AG04449 (cell line): ENCODE data around the gene EPHA10.

Source experiments
- CTCF ChIA-PET: fragments of 350-600 bp; formaldehyde crosslinking; extraction: SDS; loops from one replicate; lab custom pipeline; 2021; ENCODE audit warnings: antibody characterized with exemption; lab: Yijun Ruan, JAX
- POLR2A ChIA-PET: fragments of 400-600, 350-600 bp; formaldehyde crosslinking; extraction: SDS; loops from one replicate; lab custom pipeline; 2020; ENCODE audit warnings: antibody characterized with exemption, inconsistent platforms; lab: Yijun Ruan, JAX
- DNase-seq: peaks from one replicate; pipeline ENCODE4 v3.0.0-alpha.2; 2010; ENCODE audit warnings: low read depth, low spot score
- H3K4me3 ChIP-seq: 2 replicates; pipeline ENCODE4 v1.5.1; 2011; ENCODE audit warnings: low read depth, mild to moderate bottlenecking, control low read depth, low read length
- CTCF ChIP-seq: IDR thresholded peaks from one replicate; pipeline ENCODE4 v1.5.1; 2011; ENCODE audit warnings: mild to moderate bottlenecking, moderate library complexity, low read length, control low read depth, inconsistent platforms; ENCODE audit not compliant: insufficient read depth; ENCODE audit errors: missing control alignments

Gene EPHA10

DNA sequence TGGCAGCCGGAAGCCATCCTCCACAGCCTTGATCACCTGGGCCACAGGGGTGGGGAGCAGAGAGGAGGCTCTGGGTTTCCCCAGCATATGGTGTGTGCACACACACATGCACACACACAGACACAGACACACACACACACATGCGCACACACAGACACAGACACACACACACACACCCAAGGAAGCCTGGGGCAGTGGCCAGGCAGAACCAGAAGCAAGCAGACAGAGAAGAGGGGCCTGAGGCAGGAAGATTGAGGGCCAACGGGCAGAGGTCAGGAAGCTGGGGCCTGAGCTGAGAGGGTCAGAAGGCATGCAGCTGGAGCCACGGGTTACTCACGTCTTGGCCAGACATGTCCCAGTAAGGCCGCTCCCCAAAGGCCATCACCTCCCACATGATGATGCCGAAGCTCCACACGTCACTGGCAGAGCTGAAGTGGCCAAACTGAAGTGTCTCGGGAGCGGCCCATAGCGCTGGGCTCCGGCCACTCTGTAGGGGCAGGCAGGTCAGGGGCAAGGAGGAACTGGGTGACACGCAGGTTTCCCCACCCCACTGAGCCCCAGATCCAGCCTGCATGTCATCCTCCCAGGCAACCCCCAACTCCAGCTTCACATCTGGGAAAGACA, 45.2 kb downstream of the EPHA10 start:
- CTCF ChIA-PET: interaction anchor here (1.2 kb wide), 1 partner anchor 140 kb away, joined by 3 read pairs; the partner anchor contains the start of gene MTF1
- no peak overlapping the region for H3K4me3 ChIP-seq
- no peak for DNase-seq
- POLR2A ChIA-PET: no interaction called here
- no peak for TF ChIP-seq CTCF

- CTCF ChIA-PET: no interaction called here
- no peak overlapping the region for H3K4me3 ChIP-seq
- no peak for TF ChIP-seq CTCF
- POLR2A ChIA-PET: no interaction called here
- no peak for DNase-seq
Observed at GRCh38 chr1:37718901-37719571, 45.9 kb downstream of the EPHA10 start.

DNA sequence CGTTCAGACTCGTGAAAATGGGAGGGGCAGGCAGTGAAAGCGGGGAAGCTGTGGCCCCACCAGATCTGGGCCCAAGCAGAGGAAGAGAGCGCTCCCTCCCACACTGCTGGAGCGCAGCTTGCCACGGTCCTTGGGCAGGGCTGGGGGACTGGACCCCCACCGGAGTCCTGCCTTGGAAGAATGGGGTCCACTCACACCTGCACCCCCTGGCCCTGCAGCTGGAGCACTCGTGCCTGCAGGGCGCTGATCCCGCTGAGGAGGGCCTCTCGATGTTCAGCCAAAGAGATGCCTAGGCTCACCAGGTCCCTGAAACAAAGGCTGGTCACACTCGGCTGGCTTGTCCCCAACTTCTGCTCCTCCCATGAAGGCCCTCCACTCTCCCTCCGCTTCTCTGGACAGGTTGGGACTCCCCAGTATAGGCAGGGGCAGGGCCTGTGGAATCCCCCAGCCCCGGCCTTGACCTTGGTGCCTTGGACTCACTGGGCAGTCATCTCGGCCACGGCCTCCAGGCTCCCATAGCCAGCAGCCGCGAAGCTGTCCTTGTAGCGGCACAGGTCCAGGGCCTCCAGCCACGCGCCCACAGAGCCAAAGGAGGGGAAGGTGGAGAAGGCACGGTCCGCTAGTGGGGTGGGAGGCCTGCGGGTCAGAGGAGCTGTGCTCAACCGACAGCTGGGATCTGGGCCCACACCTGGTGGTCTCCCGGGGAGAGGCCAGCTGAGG, 46.6 kb downstream of the EPHA10 start:
- no peak for TF ChIP-seq CTCF
- DNase-seq: no peak
- ChIA-PET POLR2A (no interaction called here), CTCF (no interaction called here)
- no peak overlapping the region for H3K4me3 ChIP-seq

DNA sequence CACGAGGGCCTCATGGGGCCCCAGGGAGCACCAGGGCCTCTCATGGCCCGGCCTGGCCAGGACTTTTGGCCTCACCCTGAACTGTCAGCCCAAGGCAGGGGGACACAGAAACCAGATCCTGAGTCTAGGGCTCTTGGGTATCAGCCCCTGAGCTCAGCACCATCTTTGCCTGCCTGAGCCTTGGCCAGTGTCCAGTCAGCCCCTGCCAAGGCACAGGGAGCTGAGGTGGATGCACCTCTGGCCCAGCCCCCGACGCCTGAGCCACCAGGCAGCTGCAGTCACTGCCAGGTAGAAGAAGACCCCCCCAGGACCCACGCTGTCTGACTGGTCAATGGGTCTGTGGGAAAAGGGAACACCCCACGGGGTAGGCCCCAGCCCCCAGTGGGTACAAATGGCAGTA, 47.3 kb downstream of the EPHA10 start:
- POLR2A ChIA-PET: no interaction called here
- no peak for DNase-seq
- H3K4me3 ChIP-seq: no peak overlapping the region
- CTCF ChIA-PET: no interaction called here
- TF ChIP-seq CTCF: no peak

- no peak for TF ChIP-seq CTCF
- H3K4me3 ChIP-seq: no peak overlapping the region
- CTCF ChIA-PET: no interaction called here
- POLR2A ChIA-PET: interaction anchor here (0.5 kb wide), 1 partner anchor 211 kb away, joined by 3 read pairs; no protein-coding TSS in a partner anchor
- DNase-seq: no peak
Observed at GRCh38 chr1:37716321-37716720, 48.6 kb downstream of the EPHA10 start.

- TF ChIP-seq CTCF: no peak
- no peak overlapping the region for H3K4me3 ChIP-seq
- POLR2A ChIA-PET: no interaction called here
- CTCF ChIA-PET: no interaction called here
- no peak for DNase-seq
Observed at GRCh38 chr1:37714689-37715088, 50.2 kb downstream of the EPHA10 start.
